Measurements from ENCODE around the gene NSRP1.

Gene NSRP1

GRCh38 chr17:30124273-30124796, 7.7 kb downstream of the NSRP1 start:
- no peak for DNase-seq

GRCh38 chr17:30130121-30130520, 13.5 kb downstream of the NSRP1 start:
- no peak for DNase-seq

GRCh38 chr17:30132615-30133014, 16.0 kb downstream of the NSRP1 start:
- DNase-seq = no peak

DNA sequence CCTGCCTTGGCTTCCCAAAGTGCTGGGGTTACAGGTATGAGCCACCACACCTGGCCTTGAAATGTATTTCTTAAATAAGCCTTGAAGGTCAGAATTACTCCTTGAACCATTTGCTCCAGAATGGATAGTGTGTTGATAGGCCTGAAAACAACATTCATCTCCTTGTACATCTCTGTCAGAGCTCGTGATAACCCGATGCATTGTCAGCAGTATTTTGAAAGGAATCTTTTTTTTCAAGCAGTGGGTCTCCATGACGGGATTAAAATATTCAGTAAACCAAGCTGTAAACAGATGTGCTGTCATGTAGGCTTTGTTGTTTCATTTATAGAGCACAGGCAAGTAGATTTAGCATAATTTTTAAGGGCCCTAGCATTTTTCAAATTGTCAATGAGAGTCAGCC, 16.6 kb downstream of the NSRP1 start:
- DNase-seq = no peak

- DNase-seq = peak; percentile 26 to 64 (median 57)
Observed at GRCh38 chr17:30134551-30134950, 17.9 kb downstream of the NSRP1 start.

GRCh38 chr17:30137158-30137557, 20.5 kb downstream of the NSRP1 start:
- DNase-seq = no peak

DNA sequence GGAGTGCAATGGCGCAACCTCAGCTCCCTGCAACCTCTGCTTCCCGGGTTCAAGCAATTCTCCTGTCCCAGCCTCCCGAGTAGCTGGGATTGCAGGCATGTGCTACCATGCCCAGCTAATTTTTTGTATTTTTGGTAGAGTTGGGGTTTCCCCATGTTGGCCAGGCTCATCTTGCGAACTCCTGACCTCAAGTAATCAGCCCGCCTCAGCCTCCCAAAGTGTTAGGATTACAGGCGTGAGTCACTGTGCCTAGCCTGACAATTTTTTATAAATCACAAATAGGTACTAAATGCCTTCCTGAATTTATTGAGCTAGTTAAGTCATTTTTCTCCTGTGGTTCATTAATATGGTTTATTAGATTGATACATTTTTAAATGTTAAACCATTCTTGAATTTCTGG, 31.2 kb downstream of the NSRP1 start:
- peak; percentile 28 to 38 (median 32) for DNase-seq

- no peak for DNase-seq
Observed at GRCh38 chr17:30148376-30148775, 31.8 kb downstream of the NSRP1 start.

DNA sequence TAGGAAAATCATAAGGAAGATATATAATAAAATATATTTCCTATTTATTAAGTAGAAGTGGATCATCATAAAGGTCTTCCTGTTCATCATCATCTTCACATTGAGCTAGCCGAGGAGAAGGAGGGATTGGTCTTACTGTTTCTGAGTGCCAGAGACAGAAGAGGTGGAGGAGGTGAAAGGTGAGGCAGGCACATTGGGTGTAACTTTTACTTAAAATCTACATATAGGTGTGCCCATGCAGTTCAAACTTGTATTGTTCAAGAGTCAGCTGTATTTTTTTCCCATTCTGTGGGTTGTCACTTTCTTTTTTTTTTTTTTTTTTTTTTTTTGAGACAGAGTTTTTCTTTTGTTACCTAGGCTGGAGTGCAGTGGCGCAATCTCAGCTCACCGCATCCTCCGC, 34.9 kb downstream of the NSRP1 start:
- DNase-seq = no peak

DNA sequence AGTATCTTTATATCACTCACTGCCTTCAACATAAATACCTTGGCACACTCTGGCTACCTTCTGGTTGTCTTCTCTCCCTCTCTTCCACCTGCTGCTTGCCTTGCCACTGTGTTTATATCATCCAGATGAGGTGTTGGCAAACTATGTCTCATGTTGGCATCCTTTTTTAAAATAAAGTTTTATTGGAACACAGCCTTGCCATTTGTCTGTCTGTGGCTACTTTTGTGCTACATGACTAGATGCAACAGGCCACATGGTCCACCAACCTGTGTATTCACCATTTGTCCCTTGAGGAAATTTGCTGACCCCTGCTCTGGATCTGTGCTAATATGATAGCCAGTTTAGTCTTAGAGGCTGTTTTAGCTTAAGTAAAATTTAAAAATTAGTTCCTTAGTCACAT, 36.8 kb downstream of the NSRP1 start:
- no peak for DNase-seq

GRCh38 chr17:30155389-30155788, 38.8 kb downstream of the NSRP1 start:
- no peak for DNase-seq

GRCh38 chr17:30158896-30159625, 42.4 kb downstream of the NSRP1 start:
- peak in 1 of 3 donors; percentile 5 for DNase-seq

GRCh38 chr17:30160419-30161172, 44.0 kb downstream of the NSRP1 start:
- DNase-seq = no peak

DNA sequence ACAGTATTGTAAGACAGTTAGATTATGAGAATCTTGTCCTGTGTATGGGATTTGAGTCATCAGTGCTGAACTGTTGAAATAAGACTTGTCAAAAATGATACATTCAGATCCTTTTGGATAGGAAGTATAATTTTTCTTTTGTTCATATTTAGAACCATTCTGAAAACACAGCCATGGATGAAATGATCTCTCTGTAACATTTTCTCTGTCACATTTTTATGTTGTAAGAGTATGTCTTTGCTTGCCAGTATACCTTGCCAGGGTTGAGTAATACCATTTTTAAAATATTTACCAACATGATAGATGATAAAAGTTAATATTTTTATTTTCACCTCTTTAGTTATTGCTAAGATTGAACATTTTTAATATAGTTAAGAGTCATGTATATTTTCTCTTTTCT, 45.0 kb downstream of the NSRP1 start:
- peak in 1 of 3 donors; percentile 5 for DNase-seq

DNA sequence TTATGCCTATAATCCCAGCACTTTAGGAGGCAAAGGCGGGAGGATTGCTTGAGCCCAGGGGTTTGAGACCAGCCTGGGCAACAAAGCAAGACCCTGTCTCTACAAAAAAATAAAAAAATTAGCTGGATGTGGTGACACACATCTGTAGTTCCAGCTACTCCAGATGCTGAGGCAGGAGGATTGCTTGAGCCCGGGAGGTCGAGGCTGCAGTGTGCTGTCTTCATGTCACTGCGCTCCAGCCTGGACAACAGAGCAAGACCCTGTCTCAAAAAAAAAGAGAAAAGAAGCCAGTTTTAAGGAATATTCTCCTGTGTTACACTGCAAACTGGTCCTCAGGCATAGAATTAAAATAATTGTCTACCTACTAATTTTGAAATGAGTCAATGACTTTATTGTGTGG, 47.9 kb downstream of the NSRP1 start:
- no peak for DNase-seq

DNA sequence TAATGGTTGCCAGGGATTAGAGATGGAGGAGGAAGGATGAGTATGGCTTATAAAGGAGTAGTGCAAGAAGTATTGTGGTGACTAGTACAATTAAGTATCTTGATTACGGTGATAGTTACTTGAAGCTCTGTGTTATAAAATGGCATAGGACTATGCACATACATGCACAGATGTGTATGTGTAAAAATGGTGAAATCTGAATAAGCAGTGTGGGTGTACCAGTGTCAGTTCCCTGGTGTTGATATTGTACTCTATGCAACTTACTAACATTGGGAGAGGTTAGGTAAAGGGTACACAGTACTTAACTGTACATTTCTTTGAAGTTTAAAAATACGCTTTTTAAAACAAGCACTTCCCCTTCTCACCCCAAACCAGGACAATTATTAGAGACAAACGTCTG, 48.5 kb downstream of the NSRP1 start:
- DNase-seq = no peak

- DNase-seq = no peak
Observed at GRCh38 chr17:30165960-30166359, 49.3 kb downstream of the NSRP1 start.

DNA sequence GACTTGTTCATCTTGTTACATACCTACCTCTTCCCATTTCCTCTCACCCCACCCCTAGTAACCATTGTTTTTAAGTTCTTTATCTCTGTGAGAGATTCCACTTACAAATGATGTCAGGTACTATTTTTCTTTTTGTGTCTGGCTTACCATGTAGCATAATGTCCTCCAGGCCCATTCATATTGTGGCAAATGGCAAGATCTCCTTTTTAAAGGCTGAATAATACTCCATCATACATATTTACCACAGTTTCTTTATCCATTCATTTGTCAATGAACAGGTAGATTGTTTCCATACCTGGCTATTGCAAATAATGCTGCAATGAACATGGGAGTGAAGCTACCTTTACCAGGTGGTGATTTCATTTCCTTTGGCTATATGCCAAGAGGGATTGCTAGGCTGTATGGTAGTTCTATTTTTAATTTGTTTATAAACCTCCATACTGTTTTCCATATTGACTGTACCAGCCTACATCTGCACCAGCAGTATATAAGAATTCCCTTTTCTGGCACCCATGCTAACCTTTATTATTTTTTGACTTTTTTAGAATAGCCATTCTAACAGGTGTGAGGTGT, 53.9 kb downstream of the NSRP1 start:
- DNase-seq = no peak

DNA sequence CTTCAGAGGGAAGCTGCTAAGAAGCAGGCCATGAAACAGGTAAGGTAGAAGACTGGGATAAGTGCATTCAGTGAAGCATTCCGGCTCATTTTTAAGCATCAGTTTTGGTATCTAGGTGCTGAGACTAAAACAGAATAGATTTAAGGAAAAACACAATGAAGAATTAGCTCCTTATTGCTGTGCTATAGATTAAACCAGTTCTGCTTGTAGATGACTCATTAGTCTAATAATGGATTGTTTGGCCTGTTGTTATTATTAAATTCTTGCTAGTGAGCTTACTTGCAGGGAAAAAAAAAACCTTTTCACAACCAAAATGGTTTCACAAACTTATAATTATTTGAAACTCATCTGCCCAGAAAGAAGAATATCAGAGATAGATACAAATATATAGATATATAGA, 55.9 kb downstream of the NSRP1 start:
- DNase-seq = no peak

DNA sequence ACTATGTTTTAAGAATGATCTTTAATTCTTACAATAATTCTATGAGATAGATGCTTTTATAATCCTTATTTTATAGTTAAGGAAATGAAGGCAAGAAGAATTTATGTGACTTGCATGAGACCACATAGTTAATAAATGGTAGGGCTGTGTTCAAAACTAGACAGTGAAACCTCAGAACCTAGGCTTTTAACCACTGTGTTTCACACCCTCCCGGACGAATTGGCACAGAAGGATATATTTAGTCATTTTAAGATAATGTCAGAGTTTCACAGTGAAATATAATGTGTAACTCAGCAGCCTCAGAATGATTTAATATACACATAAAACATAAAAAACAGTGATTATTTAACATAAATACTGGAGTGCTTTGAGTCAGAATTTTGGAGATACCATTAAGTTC, 57.0 kb downstream of the NSRP1 start:
- DNase-seq = no peak

GRCh38 chr17:30174556-30174955, 57.9 kb downstream of the NSRP1 start:
- DNase-seq = no peak

- no peak for DNase-seq
Observed at GRCh38 chr17:30176855-30177254, 60.2 kb downstream of the NSRP1 start.

DNA sequence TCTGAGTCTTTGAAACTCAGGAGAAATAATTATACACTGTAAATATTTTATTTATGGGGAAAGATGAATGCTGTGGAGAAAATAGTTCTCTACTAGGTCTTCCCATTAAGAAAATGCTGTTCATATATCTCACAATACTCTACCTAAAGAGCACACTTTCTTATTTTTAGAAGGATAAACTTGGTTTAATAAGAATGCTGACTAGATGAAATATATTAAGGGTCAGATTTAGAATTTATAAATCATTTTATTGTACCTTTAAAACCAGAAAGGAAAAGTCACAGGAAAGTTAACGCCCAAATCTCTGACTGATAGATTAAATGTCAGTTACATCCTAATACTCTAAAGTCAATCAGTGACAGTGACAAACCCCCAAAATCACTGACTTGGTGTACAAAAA, 70.1 kb downstream of the NSRP1 start:
- DNase-seq = no peak

DNA sequence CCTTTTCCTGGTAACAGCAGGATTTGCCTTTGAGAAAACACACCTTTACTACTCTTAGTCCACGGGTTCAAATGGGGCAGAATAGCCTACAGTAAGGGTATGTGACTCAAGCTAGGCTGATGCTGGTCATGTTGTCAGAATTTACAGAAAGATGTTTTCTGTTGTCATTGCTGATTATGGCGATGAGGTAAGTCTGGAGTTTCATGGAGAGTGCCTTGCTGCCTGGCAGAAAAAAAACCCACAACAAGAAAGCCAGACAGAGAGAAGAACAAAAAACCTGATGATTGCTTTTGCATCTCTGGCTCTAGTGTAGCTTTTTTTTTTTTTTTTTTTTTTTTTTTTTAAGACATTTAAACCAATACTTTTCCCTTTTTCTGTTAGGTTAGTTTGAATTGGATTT, 71.0 kb downstream of the NSRP1 start:
- DNase-seq = peak; percentile 30 to 64 (median 53)

Data from suppressor macrophage treated with lipopolysaccharide for 1 hour (primary cell).